GM12892 (cell line): Measurements from ENCODE around the gene COQ8B.

Experiments used
- POLR2A ChIP-seq: IDR thresholded peaks from 2 replicates; pipeline ENCODE4 v1.6.1; 2011; ENCODE audit warnings: low read depth, low read length, control low read depth
- POLR2AphosphoS5 ChIP-seq: IDR thresholded peaks from 2 replicates; pipeline ENCODE4 v1.6.1; 2011; ENCODE audit warnings: low read depth, low read length, control low read depth
- TAF1 ChIP-seq: IDR thresholded peaks from 2 replicates; pipeline ENCODE4 v1.6.1; 2011; ENCODE audit warnings: low read depth, mild to moderate bottlenecking, control low read depth, low read length, borderline replicate concordance

DNA sequence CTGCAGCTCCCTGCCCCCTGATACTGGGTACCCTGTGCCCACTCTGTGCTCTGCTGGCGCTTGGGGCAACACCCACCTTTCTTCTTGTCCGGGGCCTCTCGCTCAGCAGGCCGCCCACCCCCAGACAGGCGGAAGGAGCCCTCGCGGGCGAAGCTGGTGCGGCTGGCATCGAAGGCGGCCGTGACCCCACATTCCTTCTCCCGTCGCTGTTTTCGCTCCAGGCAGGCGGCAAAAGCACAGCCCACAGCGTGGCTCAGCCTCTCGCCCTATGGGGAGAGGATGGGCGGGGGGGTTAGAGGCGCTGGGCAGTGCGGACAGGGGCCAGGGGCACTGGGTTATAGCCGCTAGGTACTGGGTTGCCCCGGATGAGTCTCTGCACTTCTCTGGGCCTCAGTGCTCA, 39.5 kb downstream of the COQ8B start:
- TF ChIP-seq POLR2A = no peak
- no peak for TF ChIP-seq POLR2AphosphoS5
- no peak for TF ChIP-seq TAF1
